CD4-positive, CD25-positive, alpha-beta regulatory T cell (primary cell): ENCODE results near the gene ABCA4. TPM values are rescaled to one million over a fixed set of nuclear protein-coding genes. Genes with fewer than 3 reads are reported as not detected.
"Not testable (repeated sequence)": the region's sequence is repeated elsewhere in the genome, so short reads cannot be mapped to it uniquely, and the experiment has no call there.

Source experiments
- ATAC-seq, 2 donors: fragments of 150-1000 bp; cut with Tn5 transposase; one replicate each; pipeline ENCODE4 v1.10.0; 2021; ENCODE audit warnings: low read depth in 2 of 2, moderate number of reproducible peaks in 2 of 2, moderate library complexity in 1 of 2
- DNase-seq, 3 donors: peaks; one replicate each; pipeline versions ENCODE4 v3.0.0 to v3.0.0-alpha.2; 2012 to 2022; ENCODE audit warnings: mixed read lengths in 1 of 3
- H3K27ac ChIP-seq: one replicate; pipeline ENCODE4 v1.7.0; 2013; ENCODE audit warnings: mild to moderate bottlenecking, low read length; ENCODE audit not compliant: insufficient read depth, poor library complexity, severe bottlenecking
- H3K27me3 ChIP-seq: one replicate; pipeline ENCODE4 v1.7.0; 2013; ENCODE audit warnings: low read length; ENCODE audit not compliant: control insufficient read depth, insufficient read depth
- H3K36me3 ChIP-seq: one replicate; pipeline ENCODE4 v1.7.0; 2013; ENCODE audit warnings: mild to moderate bottlenecking, low read length, moderate library complexity; ENCODE audit not compliant: control insufficient read depth, insufficient read depth
- H3K4me1 ChIP-seq: 2 replicates; pipeline ENCODE4 v1.7.0; 2013; ENCODE audit warnings: mild to moderate bottlenecking, low read length; ENCODE audit not compliant: insufficient read depth, control insufficient read depth, poor library complexity, severe bottlenecking
- H3K4me3 ChIP-seq: one replicate; pipeline ENCODE4 v1.7.0; 2013; ENCODE audit warnings: low read depth, mild to moderate bottlenecking, low read length, moderate library complexity
- H3K9me3 ChIP-seq, 2 experiments: 1 replicate in 1 of 2; 2 replicates in 1 of 2; pipeline ENCODE4 v1.7.0; 2013; ENCODE audit warnings: low read length in 2 of 2, mild to moderate bottlenecking in 1 of 2, moderate library complexity in 1 of 2; ENCODE audit not compliant: control insufficient read depth in 2 of 2
- H3K27ac Mint-ChIP-seq, 3 donors: one replicate each; pipeline ENCODE4 v1.8.0; 2020 to 2022; ENCODE audit warnings: mild to moderate bottlenecking in 3 of 3, mixed read lengths in 3 of 3, moderate library complexity in 2 of 3
- H3K27me3 Mint-ChIP-seq: one replicate; pipeline ENCODE4 v1.8.0; 2022; ENCODE audit warnings: mild to moderate bottlenecking, mixed read lengths
- H3K36me3 Mint-ChIP-seq: one replicate; pipeline ENCODE4 v1.8.0; 2020; ENCODE audit warnings: mixed read lengths
- H3K4me1 Mint-ChIP-seq, 4 donors: one replicate each; pipeline ENCODE4 v1.8.0; 2020 to 2022; ENCODE audit warnings: mixed read lengths in 4 of 4, mild to moderate bottlenecking in 1 of 4
- H3K4me3 Mint-ChIP-seq, 4 donors: one replicate each; pipeline ENCODE4 v1.8.0; 2020 to 2022; ENCODE audit warnings: mild to moderate bottlenecking in 4 of 4, mixed read lengths in 4 of 4, moderate library complexity in 3 of 4
- H3K9me3 Mint-ChIP-seq, 7 donors: one replicate each; pipeline ENCODE4 v1.8.0; 2020 to 2022; ENCODE audit warnings: mixed read lengths in 7 of 7, mild to moderate bottlenecking in 3 of 7, moderate library complexity in 2 of 7
- polyA plus RNA-seq, 4 donors: library from polyadenylated mRNA; unstranded; fragments of 300-500 nt; fragmentation: Illumina TruSeq; gene quantifications; one replicate each; pipeline ENCODE4 v1.2.3, GENCODE V29; 2021
- total RNA-seq: library from RNA; stranded (reverse); gene quantifications from one replicate; pipeline ENCODE4 v1.2.3, GENCODE V29; 2022

Gene ABCA4
- total and polyA plus RNA-seq, 5 donors from 2014 or later, result not detected

DNA sequence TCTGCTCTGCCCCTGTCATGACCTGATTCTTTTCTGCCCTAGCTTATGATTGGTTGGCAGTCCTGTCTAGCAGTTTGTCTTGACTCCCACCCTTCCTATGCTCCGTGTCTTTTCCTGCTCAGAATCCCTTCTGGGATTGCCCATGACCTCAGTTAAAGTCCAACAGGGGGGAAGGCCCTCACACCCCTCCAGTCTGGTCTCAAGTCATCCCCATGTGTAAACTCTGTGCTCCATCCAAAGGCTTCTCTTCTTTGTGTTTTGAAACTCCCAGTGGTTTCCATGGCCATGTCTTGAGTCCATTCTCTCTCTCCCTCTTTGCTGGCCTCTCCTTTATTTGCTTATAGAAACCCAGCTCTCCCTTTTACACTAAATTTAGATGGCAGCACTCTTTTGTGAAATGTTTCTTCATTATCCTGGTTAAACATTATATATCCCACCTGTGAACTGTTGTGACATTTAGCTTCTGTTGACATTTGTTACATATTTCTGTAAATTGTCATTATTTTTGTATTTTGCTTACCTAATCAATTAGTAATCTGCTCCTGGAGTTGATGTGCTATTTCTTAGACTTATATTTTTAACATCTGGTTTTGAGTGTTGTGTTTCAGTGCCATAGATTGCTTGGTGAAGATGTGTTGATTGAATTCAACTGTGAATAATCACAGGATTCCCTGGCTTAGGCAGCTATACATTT, 162.8 kb downstream of the ABCA4 start:
- H3K9me3 Mint-ChIP-seq, result peaks cover 0 to 33% (median 15%) of the 10 kb centered on the region in 7 donors
- H3K27me3 ChIP-seq, result peaks cover 3% of the 10 kb centered on the region
- DNase-seq, result no peak

GRCh38 chr1:93955765-93956164, 165.2 kb downstream of the ABCA4 start:
- H3K9me3 ChIP-seq, result peaks cover 19 to 22% of the 10 kb centered on the region in 2 experiments
- no peak for DNase-seq
- H3K4me1 Mint-ChIP-seq, result peaks cover 0 to 2% (median 0%) of the 10 kb centered on the region in 4 donors
- peaks cover 3% of the 10 kb centered on the region for H3K27me3 ChIP-seq
- no peaks in the 10 kb centered on the region for H3K4me1 ChIP-seq
- H3K27me3 Mint-ChIP-seq, result peaks cover 10% of the 10 kb centered on the region
- H3K4me3 Mint-ChIP-seq, result no peak overlapping the region
- no peak overlapping the region for H3K27ac ChIP-seq
- peaks cover 0 to 47% (median 18%) of the 10 kb centered on the region in 7 donors for H3K9me3 Mint-ChIP-seq
- no peak overlapping the region for H3K27ac Mint-ChIP-seq
- H3K4me3 ChIP-seq, result no peak overlapping the region
- peaks cover 4% of the 10 kb centered on the region for H3K36me3 Mint-ChIP-seq
- ATAC-seq, result no peak
- no peaks in the 10 kb centered on the region for H3K36me3 ChIP-seq

More for the DNA sequence above, 162.8 kb downstream of the ABCA4 start:
- ATAC-seq, result no peak
- H3K4me1 Mint-ChIP-seq, result peaks cover 0 to 2% (median 0%) of the 10 kb centered on the region in 4 donors
- Histone ChIP-seq H3K27ac (no peak overlapping the region), H3K36me3 (no peaks in the 10 kb centered on the region), H3K4me1 (no peaks in the 10 kb centered on the region), H3K4me3 (no peak overlapping the region), H3K9me3 (peaks cover 18 to 22% of the 10 kb centered on the region in 2 experiments)
- H3K27ac Mint-ChIP-seq, result no peak overlapping the region
- H3K27me3 Mint-ChIP-seq, result peaks cover 10% of the 10 kb centered on the region
- H3K4me3 Mint-ChIP-seq, result no peak overlapping the region
- H3K36me3 Mint-ChIP-seq, result no peaks in the 10 kb centered on the region

GRCh38 chr1:93947002-93947686, 173.8 kb downstream of the ABCA4 start:
- not testable (repeated sequence) for ATAC-seq, H3K27me3 ChIP-seq, H3K27ac Mint-ChIP-seq, H3K9me3 ChIP-seq, DNase-seq, H3K27ac ChIP-seq, H3K4me1 Mint-ChIP-seq, H3K4me3 ChIP-seq, H3K4me3 Mint-ChIP-seq, H3K36me3 ChIP-seq, H3K36me3 Mint-ChIP-seq, H3K4me1 ChIP-seq
- peaks cover 14% of the 10 kb centered on the region for H3K27me3 Mint-ChIP-seq
- H3K9me3 Mint-ChIP-seq, result peaks cover 0 to 17% (median 8%) of the 10 kb centered on the region in 7 donors

Other genes with a start within 250 kb of the ABCA4 start
- gene DNTTIP2, start 241.9 kb downstream of the ABCA4 start, total RNA-seq, result 77.0 TPM
- gene DNTTIP2, start 241.9 kb downstream of the ABCA4 start, polyA plus RNA-seq, result 10 to 100 TPM; 70.4 to 87.2 (median 73.1) TPM
- gene GCLM, start 211.7 kb downstream of the ABCA4 start, total RNA-seq, result 5.5 TPM
- 10 to 100 TPM in 1 of 4 donors, 1 to 10 TPM in 3; 7.0 to 17.3 (median 9.0) TPM for gene GCLM, start 211.7 kb downstream of the ABCA4 start, polyA plus RNA-seq
- gene ARHGAP29, start 116.4 kb upstream of the ABCA4 start, total RNA-seq, result not detected
- gene ARHGAP29, start 116.4 kb upstream of the ABCA4 start, polyA plus RNA-seq, result not detected